Measurements from ENCODE around the gene RTN4RL2. TPM values are rescaled to one million over a fixed set of nuclear protein-coding genes. Genes with fewer than 3 reads are reported as not detected.

RTN4RL2 gene
- total and polyA plus RNA-seq, 10 of the 15 experiments (the other 5 are each of a cell fraction or from before 2014, with no cell fraction given) = 0.14 to 1.1 (median 0.52) TPM; not detected in 4

GRCh38 chr11:57482782-57483561 lies 22.6 kb downstream of the RTN4RL2 start (continued):
- no peak for TF ChIP-seq TCF12 (IDR thresholded peaks at IDR 0.05; ENCODE audit: low read depth, low read length)
- peak in 1 of 2 experiments; percentile 32; a peak in 1 of 3 replicates for TF ChIP-seq EGR1 (IDR thresholded peaks at IDR 0.05; ENCODE audit: borderline replicate concordance in 1 of 2, low read depth in 2 of 2, low read length in 2 of 2)
- TF ChIP-seq FOXM1 (IDR thresholded peaks at IDR 0.05; ENCODE audit: low read depth, low read length) = no peak
- TF ChIP-seq SMARCA5 (IDR thresholded peaks at IDR 0.05) = peak; percentile 74; the same call in 1 of the 2 replicates
- TF ChIP-seq BACH1 (IDR thresholded peaks at IDR 0.05; ENCODE audit: borderline replicate concordance) = peak; percentile 60
- no peak for TF ChIP-seq CHD4 (IDR thresholded peaks at IDR 0.05)
- no peak for TF ChIP-seq SIX5 (IDR thresholded peaks at IDR 0.05; ENCODE audit: low read depth, low read length, severe bottlenecking)
- TF ChIP-seq JUNB (IDR thresholded peaks at IDR 0.05) = no peak
- TF ChIP-seq ZNF207 (IDR thresholded peaks at IDR 0.05; ENCODE audit: borderline replicate concordance) = no peak
- TF ChIP-seq HDAC2 (IDR thresholded peaks at IDR 0.05) = no peak
- TF ChIP-seq WRNIP1 (IDR thresholded peaks at IDR 0.05; ENCODE audit: borderline replicate concordance, low read depth, low read length) = no peak
- TF ChIP-seq ATF3 (IDR thresholded peaks at IDR 0.05; ENCODE audit: borderline replicate concordance, extremely low read depth, low read depth, low read length) = peak; percentile 29; the same call in 1 of the 2 replicates
- no peak for TF ChIP-seq RFX5 (IDR thresholded peaks at IDR 0.05; ENCODE audit: low read depth, low read length)
- no peak for TF ChIP-seq ZBTB40 (IDR thresholded peaks at IDR 0.05; ENCODE audit: borderline replicate concordance)
- TF ChIP-seq TAF1 (IDR thresholded peaks at IDR 0.05; ENCODE audit: borderline replicate concordance, low read depth, low read length) = no peak
- TF ChIP-seq ZZZ3 (IDR thresholded peaks at IDR 0.05; ENCODE audit: control insufficient read depth, insufficient read length, low read depth) = no peak
- TF ChIP-seq ZBTB33 (IDR thresholded peaks at IDR 0.05) = no peak
- no peak for TF ChIP-seq RAD51 (IDR thresholded peaks at IDR 0.05)
- no peak for TF ChIP-seq SUPT20H (IDR thresholded peaks at IDR 0.05; ENCODE audit: borderline replicate concordance, control insufficient read depth, low read depth, low read length)
- no peak for TF ChIP-seq SPI1 (IDR thresholded peaks at IDR 0.05; ENCODE audit: borderline replicate concordance, insufficient read depth, low read depth, low read length)
- no peak for TF ChIP-seq MTA2 (IDR thresholded peaks at IDR 0.05; ENCODE audit: low read depth)
- TF ChIP-seq ZNF384 (IDR thresholded peaks at IDR 0.05; ENCODE audit: borderline replicate concordance, low read depth, low read length) = no peak
- no peak for TF ChIP-seq CBX5 (IDR thresholded peaks at IDR 0.05; ENCODE audit: low read depth)
- TF ChIP-seq NBN (IDR thresholded peaks at IDR 0.05) = no peak
- TF ChIP-seq POU2F2 (IDR thresholded peaks at IDR 0.05; ENCODE audit: borderline replicate concordance, low read depth, low read length) = no peak

All from GM12878 (cell line).